HPDE6-E6E7 (cell line): ENCODE data around the gene NRXN3.

Experiments
- DNase-seq: peaks from one replicate; pipeline ENCODE4 v3.0.0; 2011; ENCODE audit warnings: missing footprints; ENCODE audit errors: extremely low spot score

Gene NRXN3

GRCh38 chr14:79136071-79137044, 966.2 kb downstream of the NRXN3 start:
- DNase-seq: no peak

- no peak for DNase-seq
Measured at GRCh38 chr14:79137045-79137430, 966.9 kb downstream of the NRXN3 start.

- DNase-seq: no peak
Measured at GRCh38 chr14:79137836-79138235, 967.7 kb downstream of the NRXN3 start.

GRCh38 chr14:79144896-79145295, 974.7 kb downstream of the NRXN3 start:
- no peak for DNase-seq

GRCh38 chr14:79150226-79150625, 980.1 kb downstream of the NRXN3 start:
- no peak for DNase-seq

GRCh38 chr14:79157369-79157768, 987.2 kb downstream of the NRXN3 start:
- no peak for DNase-seq

- no peak for DNase-seq
Measured at GRCh38 chr14:79161571-79161970, 991.4 kb downstream of the NRXN3 start.

- no peak for DNase-seq
Measured at GRCh38 chr14:79162833-79163232, 992.7 kb downstream of the NRXN3 start.

GRCh38 chr14:79165471-79166090, 995.4 kb downstream of the NRXN3 start:
- DNase-seq: no peak

- DNase-seq: no peak
Measured at GRCh38 chr14:79166171-79166570, 996.0 kb downstream of the NRXN3 start.

GRCh38 chr14:79167957-79168356, 997.8 kb downstream of the NRXN3 start:
- DNase-seq: no peak

- no peak for DNase-seq
Measured at GRCh38 chr14:79175671-79176070, 1005.5 kb downstream of the NRXN3 start.

- DNase-seq: no peak
Measured at GRCh38 chr14:79177106-79177505, 1006.9 kb downstream of the NRXN3 start.

GRCh38 chr14:79178719-79179118, 1008.5 kb downstream of the NRXN3 start:
- DNase-seq: no peak

GRCh38 chr14:79179985-79180384, 1009.8 kb downstream of the NRXN3 start:
- no peak for DNase-seq

- no peak for DNase-seq
Measured at GRCh38 chr14:79180656-79181055, 1010.5 kb downstream of the NRXN3 start.

- no peak for DNase-seq
Measured at GRCh38 chr14:79186523-79186922, 1016.4 kb downstream of the NRXN3 start.

GRCh38 chr14:79193689-79194477, 1023.7 kb downstream of the NRXN3 start:
- DNase-seq: no peak

- DNase-seq: no peak
Measured at GRCh38 chr14:79196216-79196615, 1026.0 kb downstream of the NRXN3 start.

- DNase-seq: no peak
Measured at GRCh38 chr14:79197516-79197915, 1027.3 kb downstream of the NRXN3 start.

- DNase-seq: no peak
Measured at GRCh38 chr14:79199217-79199616, 1029.0 kb downstream of the NRXN3 start.

- DNase-seq: no peak
Measured at GRCh38 chr14:79201564-79202207, 1031.5 kb downstream of the NRXN3 start.
